ENCODE data around the gene NDUFA13. TPM values are rescaled to one million over a fixed set of nuclear protein-coding genes. Genes with fewer than 3 reads are reported as not detected.

The NDUFA13 gene
- total RNA-seq, 1 donor from 2014 or later: 342 TPM

GRCh38 chr19:19535311-19536191 lies 19.5 kb downstream of the NDUFA13 start:
- Mint-ChIP-seq H3K4me3 (no peak overlapping the region), H3K27ac (no peak overlapping the region), H3K27me3 (ENCODE audit: low read depth) (peaks cover 6% of the 10 kb centered on the region), H3K36me3 (no peaks in the 10 kb centered on the region), H3K4me1 (peaks cover 30% of the 10 kb centered on the region), H3K9me3 (no peaks in the 10 kb centered on the region)
- no peak for DNase-seq (ENCODE audit: low spot score in 2 of 2, unreplicated experiment in 2 of 2)
- no peak for TF ChIP-seq CTCF (IDR thresholded peaks at IDR 0.05; ENCODE audit: unreplicated experiment)

DNA sequence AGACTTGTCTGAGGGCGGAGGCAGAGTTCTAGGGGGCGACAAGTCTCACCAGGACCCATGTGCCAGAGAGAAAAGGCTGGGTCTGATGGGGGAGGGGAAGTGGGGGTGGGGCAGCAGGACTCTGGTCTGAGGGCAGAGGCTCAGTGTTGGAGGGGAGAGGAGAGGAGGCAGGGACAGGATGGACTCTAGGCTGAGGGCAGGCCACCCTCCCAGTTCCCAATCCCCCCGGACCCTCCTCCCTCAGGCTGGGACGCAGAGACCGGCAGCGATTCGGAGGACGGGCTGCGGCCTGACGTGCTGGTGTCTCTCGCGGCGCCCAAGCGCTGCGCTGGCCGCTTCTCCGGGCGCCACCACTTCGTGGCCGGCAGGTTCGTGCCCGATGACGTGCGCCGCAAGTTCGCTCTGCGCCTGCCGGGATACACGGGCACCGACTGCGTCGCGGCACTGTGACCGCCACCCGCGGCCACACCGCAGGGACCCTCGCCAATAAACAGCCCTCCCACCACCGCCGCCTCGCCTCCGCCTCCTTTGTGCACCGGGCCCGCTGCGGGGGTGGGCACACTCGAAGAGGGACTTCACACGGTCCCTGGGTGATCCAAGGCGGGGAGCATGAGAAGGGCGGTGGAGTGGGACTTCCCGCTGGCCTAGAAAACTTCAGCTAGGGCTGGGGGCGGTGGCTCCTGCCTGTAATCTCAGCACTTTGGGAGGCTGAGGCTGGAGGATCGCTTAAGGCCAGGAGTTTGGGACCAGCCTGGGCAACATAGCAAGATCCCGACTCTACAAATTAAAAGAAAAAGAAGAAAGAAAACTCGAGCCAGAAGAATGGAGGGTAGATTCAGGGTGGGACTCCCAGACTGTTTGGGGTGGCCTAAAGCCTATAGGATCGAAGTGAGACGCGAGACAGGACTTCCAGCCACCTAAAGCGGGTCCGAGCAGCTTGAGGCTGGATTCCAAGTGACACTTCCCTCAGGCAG lies 21.3 kb downstream of the NDUFA13 start:
- Mint-ChIP-seq H3K9me3 (no peaks in the 10 kb centered on the region), H3K27me3 (ENCODE audit: low read depth) (peaks cover 6% of the 10 kb centered on the region), H3K36me3 (no peaks in the 10 kb centered on the region), H3K4me1 (peaks cover 26% of the 10 kb centered on the region), H3K27ac (no peak overlapping the region), H3K4me3 (peak overlapping the region; percentile 70)
- no peak for DNase-seq (ENCODE audit: low spot score in 2 of 2, unreplicated experiment in 2 of 2)
- TF ChIP-seq CTCF (IDR thresholded peaks at IDR 0.05; ENCODE audit: unreplicated experiment): no peak

DNA sequence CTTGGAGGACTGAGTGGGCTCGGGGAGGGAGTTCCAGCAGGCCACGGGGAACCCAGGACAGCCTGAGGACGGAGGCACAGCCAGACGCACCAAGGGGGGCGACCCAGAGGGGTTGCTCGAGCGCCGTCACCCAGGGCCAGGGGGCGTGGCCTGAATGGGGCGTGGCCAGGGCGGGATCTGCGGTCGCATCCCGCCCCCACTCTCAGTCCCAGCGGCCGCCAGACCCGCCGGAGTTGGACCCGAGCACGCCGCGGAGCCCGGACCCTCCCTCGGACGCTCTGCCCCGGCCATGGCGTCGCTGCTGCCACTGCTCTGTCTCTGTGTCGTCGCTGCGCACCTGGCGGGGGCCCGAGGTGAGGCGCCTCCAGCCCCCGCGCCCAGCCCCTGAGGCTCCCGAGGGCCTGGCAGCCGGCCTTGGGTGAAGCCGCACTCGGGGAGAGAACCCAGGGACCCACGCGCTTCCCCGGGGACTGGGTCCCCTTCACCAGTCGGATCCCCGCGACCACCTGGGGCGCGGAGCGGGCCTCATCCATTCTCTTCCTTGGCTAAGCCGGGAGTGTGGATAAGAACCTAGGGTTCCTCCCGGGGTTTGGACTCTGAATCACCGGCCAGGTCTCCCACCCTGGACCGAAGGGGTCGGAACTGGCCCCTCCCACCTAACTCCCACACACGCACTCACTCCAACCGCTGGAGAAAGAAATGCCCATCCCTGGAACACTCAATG lies 22.2 kb downstream of the NDUFA13 start, which contains the start of gene CILP2:
Gene CILP2, plus strand, starts transcription at position 205 of the 724 bp plus-strand sequence. Its CDS starts 85 bp downstream, at position 290.
- DNase-seq (ENCODE audit: low spot score in 2 of 2, unreplicated experiment in 2 of 2): peak; percentile 67 to 77
- peaks cover 6% of the 10 kb centered on the region for H3K27me3 Mint-ChIP-seq (ENCODE audit: low read depth)
- peak within 1 kb of the TSS; percentile 70 for H3K4me3 Mint-ChIP-seq
- no peaks in the 10 kb centered on the region for H3K9me3 Mint-ChIP-seq
- no peaks in the 10 kb centered on the region for H3K36me3 Mint-ChIP-seq
- peaks cover 23% of the 10 kb centered on the region for H3K4me1 Mint-ChIP-seq
- no peak within 1 kb of the TSS for H3K27ac Mint-ChIP-seq
- TF ChIP-seq CTCF (IDR thresholded peaks at IDR 0.05; ENCODE audit: unreplicated experiment): no peak

DNA sequence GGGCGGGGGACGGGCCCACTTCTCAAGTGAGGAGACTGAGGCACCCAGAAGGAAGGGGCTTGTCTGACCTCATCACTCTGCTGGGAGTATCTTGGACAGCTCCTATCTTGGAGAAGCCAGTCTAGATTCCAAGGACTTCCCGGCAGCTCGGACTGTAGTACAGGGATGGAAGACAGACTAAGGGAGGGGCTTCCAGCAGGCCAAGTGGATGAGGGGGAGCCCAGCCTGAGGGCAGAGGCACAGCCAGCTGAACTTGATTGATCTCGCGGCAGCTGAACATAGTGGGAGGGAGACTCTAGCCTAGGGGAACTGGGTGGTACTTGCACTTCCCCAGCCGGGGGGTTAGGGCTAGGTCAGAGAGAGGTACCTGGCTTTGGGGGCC lies 22.8 kb downstream of the NDUFA13 start:
- H3K9me3 Mint-ChIP-seq: no peaks in the 10 kb centered on the region
- H3K27me3 Mint-ChIP-seq (ENCODE audit: low read depth): peaks cover 6% of the 10 kb centered on the region
- H3K4me1 Mint-ChIP-seq: peaks cover 20% of the 10 kb centered on the region

More for the DNA sequence above, 22.8 kb downstream of the NDUFA13 start:
- TF ChIP-seq CTCF (IDR thresholded peaks at IDR 0.05; ENCODE audit: unreplicated experiment): no peak
- Mint-ChIP-seq H3K27ac (no peak overlapping the region), H3K4me3 (peak overlapping the region; percentile 70), H3K36me3 (no peaks in the 10 kb centered on the region)
- DNase-seq (ENCODE audit: low spot score in 2 of 2, unreplicated experiment in 2 of 2): no peak

All from mesothelial cell of epicardium (in vitro differentiated cells).